ENCODE data around the gene SLC44A4. TPM values are rescaled to one million over a fixed set of nuclear protein-coding genes. Genes with fewer than 3 reads are reported as not detected.

SLC44A4 gene
- total RNA-seq, 1 experiment from 2014 or later, result not detected

DNA sequence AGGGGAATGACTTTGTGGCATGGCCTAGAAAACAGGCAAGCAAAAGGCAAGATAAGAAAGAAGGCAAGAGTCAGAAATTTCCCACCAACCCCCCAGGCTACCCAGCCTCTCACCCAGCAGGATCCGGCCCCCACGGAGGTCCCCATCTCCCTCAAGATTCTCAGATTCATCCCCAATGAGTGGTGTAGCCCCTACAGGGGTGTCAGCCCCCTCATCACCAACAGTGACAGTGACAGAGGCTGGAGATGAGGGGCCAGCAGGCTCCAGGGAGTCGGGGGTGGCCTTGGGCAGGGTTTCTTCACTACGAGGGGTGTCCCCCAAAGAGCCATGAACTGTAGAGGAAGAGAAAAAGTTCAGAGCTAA, 17.7 kb upstream of the SLC44A4 start:
- Histone ChIP-seq H3K4me3 (ENCODE audit: low read depth, low read length, poor library complexity, severe bottlenecking) (peak overlapping the region; percentile 83), H3K4me1 (ENCODE audit: insufficient read depth, low read length, poor library complexity, severe bottlenecking) (peaks cover 22% of the 10 kb centered on the region), H3K9me3 (ENCODE audit: low read depth, low read length, poor library complexity, severe bottlenecking) (no peaks in the 10 kb centered on the region), H3K27me3 (replicated peaks; ENCODE audit: insufficient read depth, low read depth, low read length, poor library complexity) (no peaks in the 10 kb centered on the region), H3K36me3 (ENCODE audit: insufficient read depth, low read length, poor library complexity, severe bottlenecking) (peaks cover 43% of the 10 kb centered on the region), H3K27ac (ENCODE audit: low read depth, low read length, poor library complexity, severe bottlenecking) (peak overlapping the region; percentile 82)
- BruUV-seq (replicated peaks), result no TSS peak
- ChIA-PET POLR2A (ENCODE audit: low non-redundant PET) (no interaction called here), CTCF (no interaction called here)
- TF ChIP-seq, protein P1, sequence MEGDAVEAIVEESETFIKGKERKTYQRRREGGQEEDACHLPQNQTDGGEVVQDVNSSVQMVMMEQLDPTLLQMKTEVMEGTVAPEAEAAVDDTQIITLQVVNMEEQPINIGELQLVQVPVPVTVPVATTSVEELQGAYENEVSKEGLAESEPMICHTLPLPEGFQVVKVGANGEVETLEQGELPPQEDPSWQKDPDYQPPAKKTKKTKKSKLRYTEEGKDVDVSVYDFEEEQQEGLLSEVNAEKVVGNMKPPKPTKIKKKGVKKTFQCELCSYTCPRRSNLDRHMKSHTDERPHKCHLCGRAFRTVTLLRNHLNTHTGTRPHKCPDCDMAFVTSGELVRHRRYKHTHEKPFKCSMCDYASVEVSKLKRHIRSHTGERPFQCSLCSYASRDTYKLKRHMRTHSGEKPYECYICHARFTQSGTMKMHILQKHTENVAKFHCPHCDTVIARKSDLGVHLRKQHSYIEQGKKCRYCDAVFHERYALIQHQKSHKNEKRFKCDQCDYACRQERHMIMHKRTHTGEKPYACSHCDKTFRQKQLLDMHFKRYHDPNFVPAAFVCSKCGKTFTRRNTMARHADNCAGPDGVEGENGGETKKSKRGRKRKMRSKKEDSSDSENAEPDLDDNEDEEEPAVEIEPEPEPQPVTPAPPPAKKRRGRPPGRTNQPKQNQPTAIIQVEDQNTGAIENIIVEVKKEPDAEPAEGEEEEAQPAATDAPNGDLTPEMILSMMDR (conservative IDR thresholded peaks at IDR 0.05; ENCODE audit: low read depth, low read length), result no peak
- TF ChIP-seq EZH2 (IDR thresholded peaks at IDR 0.05; ENCODE audit: borderline replicate concordance, low read depth, low read length, poor library complexity, severe bottlenecking), result no peak
- no peak for DNase-seq (ENCODE audit: low spot score)
- intact Hi-C loops (cut with micrococcal nuclease; ENCODE audit: unreplicated experiment), result loop anchor here (10.0 kb wide), 1 partner anchor 352 kb away; the partner anchor contains the start of genes ATP6V1G2, DDX39B and NFKBIL1

GRCh38 chr6:31892821-31893220, 14.0 kb upstream of the SLC44A4 start:
- ChIA-PET CTCF (no interaction called here), POLR2A (ENCODE audit: low non-redundant PET) (no interaction called here)
- peaks cover 10% of the 10 kb centered on the region for H3K4me1 ChIP-seq (ENCODE audit: insufficient read depth, low read length, poor library complexity, severe bottlenecking)
- H3K27ac ChIP-seq (ENCODE audit: low read depth, low read length, poor library complexity, severe bottlenecking), result no peak overlapping the region
- no peak overlapping the region for H3K4me3 ChIP-seq (ENCODE audit: low read depth, low read length, poor library complexity, severe bottlenecking)
- H3K9me3 ChIP-seq (ENCODE audit: low read depth, low read length, poor library complexity, severe bottlenecking), result no peaks in the 10 kb centered on the region
- TF ChIP-seq EZH2 (IDR thresholded peaks at IDR 0.05; ENCODE audit: borderline replicate concordance, low read depth, low read length, poor library complexity, severe bottlenecking), result no peak
- TF ChIP-seq, protein P1 (conservative IDR thresholded peaks at IDR 0.05; ENCODE audit: low read depth, low read length), result no peak
- no peaks in the 10 kb centered on the region for H3K27me3 ChIP-seq (replicated peaks; ENCODE audit: insufficient read depth, low read depth, low read length, poor library complexity)
- intact Hi-C loops (cut with micrococcal nuclease; ENCODE audit: unreplicated experiment), result loop anchor here (10.0 kb wide), 1 partner anchor 348 kb away; the partner anchor contains the start of genes ATP6V1G2, DDX39B and NFKBIL1
- no peak for DNase-seq (ENCODE audit: low spot score)
- H3K36me3 ChIP-seq (ENCODE audit: insufficient read depth, low read length, poor library complexity, severe bottlenecking), result peaks cover 70% of the 10 kb centered on the region
- no TSS peak for BruUV-seq (replicated peaks)

- ChIA-PET POLR2A (ENCODE audit: low non-redundant PET) (no interaction called here), CTCF (no interaction called here)
- Histone ChIP-seq H3K27me3 (replicated peaks; ENCODE audit: insufficient read depth, low read depth, low read length, poor library complexity) (no peaks in the 10 kb centered on the region), H3K4me1 (ENCODE audit: insufficient read depth, low read length, poor library complexity, severe bottlenecking) (no peaks in the 10 kb centered on the region), H3K9me3 (ENCODE audit: low read depth, low read length, poor library complexity, severe bottlenecking) (no peaks in the 10 kb centered on the region), H3K36me3 (ENCODE audit: insufficient read depth, low read length, poor library complexity, severe bottlenecking) (peaks cover 82% of the 10 kb centered on the region), H3K4me3 (ENCODE audit: low read depth, low read length, poor library complexity, severe bottlenecking) (no peak overlapping the region), H3K27ac (ENCODE audit: low read depth, low read length, poor library complexity, severe bottlenecking) (no peak overlapping the region)
- no peak for DNase-seq (ENCODE audit: low spot score)
- intact Hi-C loops (cut with micrococcal nuclease; ENCODE audit: unreplicated experiment), result no loop called here
- no TSS peak for BruUV-seq (replicated peaks)
- TF ChIP-seq, protein P1 (conservative IDR thresholded peaks at IDR 0.05; ENCODE audit: low read depth, low read length), result no peak
- TF ChIP-seq EZH2 (IDR thresholded peaks at IDR 0.05; ENCODE audit: borderline replicate concordance, low read depth, low read length, poor library complexity, severe bottlenecking), result no peak
Measured at GRCh38 chr6:31889331-31889972, 10.7 kb upstream of the SLC44A4 start.

Data from A673 (cell line).